Cardiac muscle cell (in vitro differentiated cells and primary cell): ENCODE measurements around the gene ITFG1. TPM values are rescaled to one million over a fixed set of nuclear protein-coding genes. Genes with fewer than 3 reads are reported as not detected.

Experiments used
- DNase-seq, 2 donors: peaks; one replicate each; pipeline versions ENCODE4 v3.0.0 to v3.0.0-alpha.2; 2010 to 2017; ENCODE audit warnings: low read depth in 1 of 2, low spot score in 1 of 2
- H3K27ac ChIP-seq: fragments of 200-600 bp; sonication (generic); 2 replicates; pipeline ENCODE4 v1.5.1; 2016
- H3K27me3 ChIP-seq: fragments of 200-600 bp; sonication (generic); 2 replicates; pipeline ENCODE4 v1.6.0; 2016; ENCODE audit warnings: control low read depth
- H3K36me3 ChIP-seq: fragments of 200-600 bp; sonication (generic); 2 replicates; pipeline ENCODE4 v1.5.1; 2016; ENCODE audit warnings: control low read depth
- H3K4me1 ChIP-seq: fragments of 200-600 bp; sonication (generic); 2 replicates; pipeline ENCODE4 v1.8.1; 2017; ENCODE audit warnings: low read depth, mild to moderate bottlenecking, mixed run types
- H3K4me3 ChIP-seq: fragments of 200-600 bp; sonication (generic); 2 replicates; pipeline ENCODE4 v1.5.1; 2016; ENCODE audit warnings: mild to moderate bottlenecking
- H3K9me3 ChIP-seq: fragments of 200-600 bp; sonication (generic); 2 replicates; pipeline ENCODE4 v1.5.1; 2017; ENCODE audit warnings: low read depth, mild to moderate bottlenecking, control low read depth
- CTCF ChIP-seq: IDR thresholded peaks from 2 replicates; pipeline ENCODE4 v1.5.1; 2012; ENCODE audit warnings: low read depth, mild to moderate bottlenecking, low read length
- polyA plus RNA-seq: library from polyadenylated mRNA; unstranded; fragments of >200 nt; fragmentation: Nextera tagmentation; extraction: Ambion mirVana; gene quantifications from 2 replicates; pipeline ENCODE4 v1.2.1, GENCODE V29; 2016
- total RNA-seq: library from RNA; depleted of rRNA; stranded (reverse); fragments of >200 nt; gene quantifications from 2 replicates; pipeline ENCODE4 v1.2.3, GENCODE V29; 2016

The ITFG1 gene
- total and polyA plus RNA-seq, 2 experiments from 2014 or later = 44.5 to 118 TPM

GRCh38 chr16:47247690-47248089 is 213.2 kb downstream of the ITFG1 start:
- TF ChIP-seq CTCF = no peak
- Histone ChIP-seq H3K4me1 (peaks cover 19% of the 10 kb centered on the region), H3K27me3 (no peaks in the 10 kb centered on the region), H3K9me3 (no peaks in the 10 kb centered on the region), H3K4me3 (no peak overlapping the region), H3K36me3 (no peaks in the 10 kb centered on the region), H3K27ac (no peak overlapping the region)
- no peak for DNase-seq

- Histone ChIP-seq H3K36me3 (no peaks in the 10 kb centered on the region), H3K27me3 (no peaks in the 10 kb centered on the region), H3K4me3 (no peak overlapping the region), H3K9me3 (no peaks in the 10 kb centered on the region), H3K27ac (no peak overlapping the region), H3K4me1 (peaks cover 8% of the 10 kb centered on the region)
- TF ChIP-seq CTCF = no peak
- no peak for DNase-seq
Measured at GRCh38 chr16:47244206-47244605, 216.7 kb downstream of the ITFG1 start.

- no peak for TF ChIP-seq CTCF
- no peak overlapping the region for H3K4me3 ChIP-seq
Measured at GRCh38 chr16:47241061-47241460, 219.8 kb downstream of the ITFG1 start.

GRCh38 chr16:47236716-47237115 is 224.1 kb downstream of the ITFG1 start:
- Histone ChIP-seq H3K27me3 (no peaks in the 10 kb centered on the region), H3K9me3 (no peaks in the 10 kb centered on the region), H3K27ac (no peak overlapping the region), H3K36me3 (peaks cover 4% of the 10 kb centered on the region), H3K4me1 (peaks cover 8% of the 10 kb centered on the region), H3K4me3 (no peak overlapping the region)
- DNase-seq = no peak
- no peak for TF ChIP-seq CTCF

More at GRCh38 chr16:47241061-47241460, 219.8 kb downstream of the ITFG1 start:
- DNase-seq = no peak
- Histone ChIP-seq H3K27me3 (no peaks in the 10 kb centered on the region), H3K4me1 (no peaks in the 10 kb centered on the region), H3K36me3 (peaks cover 4% of the 10 kb centered on the region), H3K27ac (no peak overlapping the region), H3K9me3 (no peaks in the 10 kb centered on the region)

- Histone ChIP-seq H3K4me1 (peaks cover 17% of the 10 kb centered on the region), H3K27ac (no peak overlapping the region), H3K27me3 (no peaks in the 10 kb centered on the region), H3K4me3 (no peak overlapping the region), H3K36me3 (no peaks in the 10 kb centered on the region), H3K9me3 (no peaks in the 10 kb centered on the region)
- no peak for TF ChIP-seq CTCF
- no peak for DNase-seq
Measured at GRCh38 chr16:47230296-47230695, 230.6 kb downstream of the ITFG1 start.
